ENCODE measurements around the gene MAST2.

Gene MAST2

GRCh38 chr1:45876000-45876617 lies 72.7 kb downstream of the MAST2 start:
- no peak overlapping the region for H3K4me3 ChIP-seq (ENCODE audit: control insufficient read depth, low read depth, low read length)
- DNase-seq (ENCODE audit: low read depth) = no peak
- no peak for TF ChIP-seq CTCF (IDR thresholded peaks at IDR 0.05; ENCODE audit: control insufficient read depth, insufficient read depth, low read depth, low read length, missing control alignments)

- no peak for TF ChIP-seq CTCF (IDR thresholded peaks at IDR 0.05; ENCODE audit: control insufficient read depth, insufficient read depth, low read depth, low read length, missing control alignments)
- H3K4me3 ChIP-seq (ENCODE audit: control insufficient read depth, low read depth, low read length) = no peak overlapping the region
- DNase-seq (ENCODE audit: low read depth) = no peak
Measured at GRCh38 chr1:45877264-45877663, 73.9 kb downstream of the MAST2 start.

GRCh38 chr1:45879885-45880598 lies 76.6 kb downstream of the MAST2 start:
- H3K4me3 ChIP-seq (ENCODE audit: control insufficient read depth, low read depth, low read length) = no peak overlapping the region
- no peak for TF ChIP-seq CTCF (IDR thresholded peaks at IDR 0.05; ENCODE audit: control insufficient read depth, insufficient read depth, low read depth, low read length, missing control alignments)
- no peak for DNase-seq (ENCODE audit: low read depth)

GRCh38 chr1:45880930-45881329 lies 77.5 kb downstream of the MAST2 start:
- TF ChIP-seq CTCF (IDR thresholded peaks at IDR 0.05; ENCODE audit: control insufficient read depth, insufficient read depth, low read depth, low read length, missing control alignments) = no peak
- no peak overlapping the region for H3K4me3 ChIP-seq (ENCODE audit: control insufficient read depth, low read depth, low read length)
- no peak for DNase-seq (ENCODE audit: low read depth)

- no peak overlapping the region for H3K4me3 ChIP-seq (ENCODE audit: control insufficient read depth, low read depth, low read length)
- no peak for TF ChIP-seq CTCF (IDR thresholded peaks at IDR 0.05; ENCODE audit: control insufficient read depth, insufficient read depth, low read depth, low read length, missing control alignments)
- no peak for DNase-seq (ENCODE audit: low read depth)
Measured at GRCh38 chr1:45883658-45884057, 80.2 kb downstream of the MAST2 start.

GRCh38 chr1:45884700-45885099 lies 81.3 kb downstream of the MAST2 start:
- TF ChIP-seq CTCF (IDR thresholded peaks at IDR 0.05; ENCODE audit: control insufficient read depth, insufficient read depth, low read depth, low read length, missing control alignments) = no peak
- no peak overlapping the region for H3K4me3 ChIP-seq (ENCODE audit: control insufficient read depth, low read depth, low read length)
- no peak for DNase-seq (ENCODE audit: low read depth)

Data from AG09309 (cell line).